NCI-H1105 treated with DMSO at 0.1 percent for 48 hours (cell line): Measurements from ENCODE around the gene SIRT2.
"Not testable (repeated sequence)": the region's sequence is repeated elsewhere in the genome, so short reads cannot be mapped to it uniquely, and the experiment has no call there.

Experiments used
- DNase-seq: peaks from one replicate; lab custom pipeline; 2025; lab: John Stamatoyannopoulos, UW

Gene SIRT2

DNA sequence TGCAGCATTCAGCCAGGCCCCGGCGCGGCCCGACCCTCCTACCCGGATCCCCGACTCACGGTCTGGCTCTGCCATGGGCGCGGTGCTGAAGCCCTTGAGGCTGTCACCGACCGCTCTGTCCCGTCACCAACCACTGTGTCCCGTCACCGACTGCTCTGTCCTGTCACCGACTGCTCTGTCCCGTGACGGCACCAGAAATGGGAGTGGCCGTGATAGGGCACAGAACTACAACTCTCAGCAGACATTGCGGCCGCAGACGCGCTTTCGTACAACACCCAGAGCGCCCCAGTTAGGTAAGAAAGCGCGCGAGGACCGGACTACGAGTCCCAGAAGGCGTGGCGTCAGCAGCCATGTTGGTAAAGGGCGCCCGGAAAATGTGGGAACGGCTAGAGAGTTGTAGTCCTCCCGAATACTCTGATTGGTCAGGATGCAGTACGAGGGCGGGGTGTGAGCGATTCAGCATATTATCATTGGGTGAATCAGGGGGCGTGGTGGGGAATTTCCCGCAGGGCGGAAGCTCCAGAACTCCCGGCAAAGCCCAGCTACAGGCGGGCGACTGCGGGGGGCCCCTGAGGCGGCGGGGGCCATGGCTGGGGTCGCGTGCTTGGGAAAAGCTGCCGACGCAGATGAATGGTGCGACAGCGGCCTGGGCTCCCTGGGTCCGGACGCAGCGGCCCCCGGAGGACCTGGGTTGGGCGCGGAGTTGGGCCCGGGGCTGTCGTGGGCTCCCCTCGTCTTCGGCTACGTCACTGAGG is at the start of gene SIRT2, which contains the start of gene NFKBIB:
Gene SIRT2 (minus strand): TSS at position 172 of the 755 bp plus-strand sequence. CDS start 97 bp downstream, at position 75.
Gene NFKBIB (plus strand): TSS at position 523 of the 755 bp plus-strand sequence. CDS start 64 bp downstream, at position 587.
- peak; percentile 99 for DNase-seq

DNA sequence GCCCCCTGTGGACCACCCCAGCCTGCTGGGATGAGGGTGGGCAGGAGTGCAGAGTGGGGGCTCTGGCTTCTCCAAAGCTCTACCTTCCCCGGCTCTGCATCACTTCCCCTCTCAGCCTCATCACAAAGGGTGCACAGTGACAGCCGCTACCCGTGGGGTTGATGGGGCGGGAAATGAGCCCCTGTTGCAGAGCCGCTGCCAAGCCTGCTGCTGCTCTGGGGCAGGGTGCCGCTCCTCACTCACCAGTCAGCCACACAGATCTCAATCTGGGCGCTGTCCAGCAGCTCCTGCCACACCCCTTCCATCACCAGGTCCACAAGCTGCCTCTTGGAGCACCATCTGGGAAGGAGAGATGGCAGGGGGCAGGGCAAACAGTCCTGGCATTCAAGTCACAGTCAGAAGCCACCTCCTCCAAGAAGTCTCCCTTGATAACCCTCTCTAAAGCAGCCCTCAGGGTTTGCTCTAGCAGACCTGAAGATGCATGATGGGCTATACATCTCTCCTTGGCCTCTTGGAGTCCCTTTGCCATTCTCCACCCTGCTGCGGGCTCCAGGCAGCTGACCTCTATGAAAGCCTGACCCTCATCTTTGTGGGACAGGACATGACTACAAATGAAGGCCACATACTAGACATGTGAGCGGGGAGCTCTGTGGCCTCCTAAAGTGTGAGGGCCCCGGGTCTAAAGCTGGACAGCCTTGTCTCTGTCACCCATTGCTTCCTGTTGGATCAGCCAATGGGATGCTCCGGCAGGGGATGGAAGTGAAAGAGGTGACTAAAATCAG is 47.0 kb upstream of the SIRT2 start:
- no peak for DNase-seq

DNA sequence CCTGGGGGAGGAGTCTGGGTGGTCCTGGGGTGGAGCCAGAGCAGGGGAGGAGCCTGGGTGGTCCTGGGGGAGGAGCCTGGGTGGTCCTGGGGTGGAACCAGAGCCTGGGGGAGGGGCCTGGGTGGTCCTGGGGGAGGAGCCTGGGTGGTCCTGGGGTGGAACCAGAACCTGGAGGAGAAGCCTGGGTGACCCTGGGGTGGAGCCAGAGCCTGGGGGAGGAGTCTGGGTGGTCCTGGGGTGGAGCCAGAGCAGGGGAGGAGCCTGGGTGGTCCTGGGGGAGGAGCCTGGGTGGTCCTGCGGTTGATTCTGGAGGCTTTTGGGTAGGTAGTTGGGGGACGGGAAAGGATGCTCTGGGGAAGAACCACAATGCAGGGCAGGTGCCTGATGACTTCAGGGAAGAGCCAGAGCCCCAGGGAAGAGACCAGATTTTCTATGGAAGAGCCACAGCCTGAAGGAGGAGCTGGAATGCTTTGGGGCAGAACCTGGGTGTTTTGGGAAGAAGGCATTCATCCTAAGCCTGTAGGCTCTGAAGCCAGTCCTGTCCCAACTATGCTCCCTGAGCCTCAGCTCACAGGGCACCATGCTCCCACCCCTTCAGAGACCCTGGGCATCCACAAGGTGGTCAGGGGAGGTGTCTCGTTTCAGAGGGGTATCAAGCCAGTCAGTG is 46.3 kb upstream of the SIRT2 start:
- DNase-seq = no peak

DNA sequence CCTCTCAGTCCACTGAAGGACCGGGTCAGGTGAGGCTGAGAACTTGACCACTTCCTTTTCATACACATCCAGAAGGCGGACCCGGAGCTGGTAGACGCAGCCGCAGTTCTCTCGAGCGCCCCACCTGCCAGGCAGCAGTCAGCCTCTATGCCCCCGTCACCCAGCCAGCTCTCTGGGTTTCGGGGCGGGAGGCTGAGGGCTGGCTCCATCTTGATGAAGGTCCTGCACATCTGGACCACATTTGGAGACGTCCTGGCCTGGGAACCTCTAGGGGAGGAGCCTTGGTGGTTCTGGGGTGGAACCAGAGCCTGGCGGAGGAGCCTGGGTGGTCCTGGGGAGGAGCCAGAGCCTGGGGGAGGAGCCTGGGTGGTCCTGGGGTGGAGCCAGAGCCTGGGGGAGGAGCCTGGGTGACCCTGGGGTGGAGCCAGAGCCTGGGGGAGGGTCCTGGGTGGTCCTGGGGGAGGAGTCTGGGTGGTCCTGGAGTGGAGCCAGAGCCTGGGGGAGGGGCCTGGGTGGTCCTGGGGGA is 45.6 kb upstream of the SIRT2 start:
- DNase-seq = peak; percentile 6

DNA sequence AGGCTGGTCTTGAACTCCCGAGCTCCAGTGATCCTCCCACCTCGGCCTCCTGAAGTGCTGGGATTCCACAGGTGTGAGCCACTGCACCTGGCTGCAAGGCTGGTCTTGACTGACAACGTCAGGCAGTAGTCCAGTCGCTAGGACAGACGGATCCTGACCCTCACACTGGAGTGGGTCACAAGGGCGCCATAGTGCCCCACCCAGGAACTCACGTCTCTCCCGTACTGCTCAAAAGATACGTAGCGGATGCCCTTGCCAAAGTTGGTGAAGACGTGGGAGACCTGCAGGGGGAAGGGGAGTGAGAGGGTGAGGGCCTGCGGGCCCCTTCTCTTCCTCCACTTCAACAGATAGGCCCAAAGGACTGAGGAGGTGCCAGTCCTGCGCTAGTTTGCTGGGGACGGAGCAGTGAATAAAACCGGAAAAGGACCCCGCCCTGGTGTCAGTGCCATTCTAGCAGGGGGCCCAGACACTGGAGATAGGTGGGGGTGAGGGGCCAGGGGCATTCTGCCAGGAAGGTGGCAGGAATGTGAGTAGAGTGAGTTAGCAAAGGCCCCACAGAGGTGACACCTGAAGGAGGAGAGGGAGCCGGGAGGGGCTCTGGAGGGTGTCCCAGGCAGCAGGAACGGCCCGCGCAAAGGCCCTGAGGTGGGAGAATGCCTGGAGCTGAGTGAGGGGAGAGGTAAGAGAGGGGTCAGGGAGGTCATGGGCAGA is 43.2 kb upstream of the SIRT2 start:
- DNase-seq = no peak

DNA sequence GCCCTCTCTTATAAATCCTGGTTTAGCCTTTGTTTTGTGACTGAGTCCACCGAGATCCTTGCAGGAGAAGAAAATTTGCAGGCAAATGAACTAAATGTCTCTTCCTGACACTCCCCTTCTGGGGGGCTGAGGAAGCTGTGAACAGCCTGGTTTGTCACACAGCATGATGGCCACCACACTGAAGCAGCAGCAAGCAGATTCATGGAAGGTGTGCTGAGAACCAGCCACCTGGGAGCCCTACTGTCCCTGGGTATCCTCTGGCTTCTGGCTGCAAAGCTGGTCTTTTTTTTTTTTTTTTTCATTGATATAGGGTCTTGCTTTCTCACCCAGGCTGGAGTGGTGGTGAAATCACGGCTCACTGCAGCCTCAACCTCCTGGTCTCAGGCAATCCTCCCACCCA is 42.6 kb upstream of the SIRT2 start:
- DNase-seq = no peak

DNA sequence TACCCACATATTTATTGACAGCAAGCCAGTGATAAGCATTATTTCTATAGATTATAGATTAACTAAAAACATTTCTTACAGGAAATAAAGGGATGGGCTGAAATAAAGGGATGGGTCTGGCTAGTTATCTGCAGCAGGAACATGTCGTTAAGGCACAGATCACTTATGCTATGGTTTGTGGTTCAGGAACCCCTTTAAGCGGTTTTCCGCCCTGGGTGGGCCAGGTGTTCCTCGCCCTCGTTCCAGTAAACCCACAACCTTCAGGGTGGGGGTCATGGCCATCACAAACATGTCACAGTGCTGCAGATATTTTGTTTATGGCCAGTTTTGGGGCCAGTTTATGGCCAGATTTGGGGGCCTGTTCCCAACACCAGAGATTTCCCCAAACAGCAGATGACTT is 42.0 kb upstream of the SIRT2 start:
- not testable (repeated sequence) for DNase-seq

DNA sequence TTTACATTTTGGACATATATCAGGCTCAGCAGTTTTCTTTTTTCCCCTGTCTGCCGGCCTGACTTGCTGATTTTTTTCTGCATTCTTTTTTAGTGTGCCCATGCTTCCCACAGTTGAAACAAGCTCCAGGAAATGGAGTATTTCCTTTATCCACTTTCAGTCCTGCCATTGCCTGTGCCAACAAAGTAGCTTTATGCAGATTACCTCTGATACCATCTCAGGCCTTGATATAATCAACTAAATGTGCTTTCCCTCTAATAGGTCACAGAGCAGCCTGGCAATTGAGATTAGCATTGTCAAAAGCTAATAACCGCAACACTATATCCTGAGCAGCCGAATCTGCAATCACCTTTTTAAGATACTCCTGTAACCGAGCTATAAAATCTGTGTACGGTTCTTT is 40.5 kb upstream of the SIRT2 start:
- DNase-seq = no peak

DNA sequence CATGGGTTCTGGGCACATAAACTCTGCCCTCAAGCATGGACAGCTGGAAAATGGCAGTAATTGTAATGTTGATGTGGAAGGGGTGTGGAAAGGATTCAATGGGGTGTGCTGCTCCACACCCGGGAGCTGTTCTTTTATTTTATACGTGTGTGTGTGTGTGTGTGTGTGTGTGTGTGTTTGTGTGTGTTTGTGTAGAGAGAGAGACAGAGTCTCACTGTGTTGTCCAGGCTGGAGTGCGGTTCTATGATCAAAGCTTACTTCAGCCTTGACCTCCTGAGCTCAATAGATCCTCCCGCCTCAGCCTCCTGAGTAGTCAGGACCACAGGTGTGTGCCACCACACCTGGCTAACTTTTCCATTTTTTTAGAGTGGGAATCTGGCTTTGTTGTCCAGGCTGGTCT is 34.1 kb upstream of the SIRT2 start:
- DNase-seq = no peak

DNA sequence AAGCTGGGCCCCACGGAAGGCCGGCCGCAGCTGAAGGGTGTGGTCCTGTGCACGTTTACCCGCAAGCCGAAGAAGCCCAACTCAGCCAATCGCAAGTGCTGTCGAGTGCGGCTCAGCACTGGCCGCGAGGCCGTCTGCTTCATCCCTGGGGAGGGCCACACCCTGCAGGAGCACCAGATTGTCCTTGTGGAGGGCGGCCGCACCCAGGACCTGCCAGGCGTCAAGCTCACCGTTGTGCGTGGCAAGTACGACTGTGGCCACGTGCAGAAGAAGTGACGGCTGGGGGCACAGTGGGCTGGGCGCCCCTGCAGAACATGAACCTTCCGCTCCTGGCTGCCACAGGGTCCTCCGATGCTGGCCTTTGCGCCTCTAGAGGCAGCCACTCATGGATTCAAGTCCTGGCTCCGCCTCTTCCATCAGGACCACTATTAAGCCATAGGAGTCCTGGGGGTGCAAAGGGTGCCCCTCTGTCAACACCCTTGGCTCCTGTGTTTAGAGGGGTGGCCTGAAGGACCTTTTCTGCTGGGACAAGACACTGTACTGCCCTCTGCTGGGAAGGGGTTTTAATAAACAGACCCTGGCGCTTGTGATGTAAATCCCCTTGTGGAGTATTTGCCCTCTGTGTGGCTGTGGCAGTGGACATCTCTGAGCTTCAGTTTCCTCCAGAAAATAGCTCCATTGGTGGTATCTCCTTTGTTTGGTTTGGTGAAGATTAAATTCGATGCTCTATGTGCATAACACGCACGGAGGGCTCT is 33.2 kb upstream of the SIRT2 start:
- DNase-seq = no peak

DNA sequence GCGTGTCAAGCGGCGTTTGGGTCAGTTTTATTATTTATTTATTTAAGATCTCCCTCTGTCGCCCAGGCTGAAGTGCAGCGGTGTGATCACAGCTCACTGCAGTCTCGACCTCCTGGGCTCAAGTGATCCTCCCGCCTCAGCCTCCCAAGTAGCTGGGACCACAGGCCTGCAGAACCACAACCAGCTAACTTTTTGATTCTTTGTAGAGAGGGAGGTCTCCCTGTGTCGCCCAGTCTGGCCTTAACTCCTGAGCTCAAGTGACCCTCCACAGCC is 32.0 kb upstream of the SIRT2 start:
- no peak for DNase-seq

DNA sequence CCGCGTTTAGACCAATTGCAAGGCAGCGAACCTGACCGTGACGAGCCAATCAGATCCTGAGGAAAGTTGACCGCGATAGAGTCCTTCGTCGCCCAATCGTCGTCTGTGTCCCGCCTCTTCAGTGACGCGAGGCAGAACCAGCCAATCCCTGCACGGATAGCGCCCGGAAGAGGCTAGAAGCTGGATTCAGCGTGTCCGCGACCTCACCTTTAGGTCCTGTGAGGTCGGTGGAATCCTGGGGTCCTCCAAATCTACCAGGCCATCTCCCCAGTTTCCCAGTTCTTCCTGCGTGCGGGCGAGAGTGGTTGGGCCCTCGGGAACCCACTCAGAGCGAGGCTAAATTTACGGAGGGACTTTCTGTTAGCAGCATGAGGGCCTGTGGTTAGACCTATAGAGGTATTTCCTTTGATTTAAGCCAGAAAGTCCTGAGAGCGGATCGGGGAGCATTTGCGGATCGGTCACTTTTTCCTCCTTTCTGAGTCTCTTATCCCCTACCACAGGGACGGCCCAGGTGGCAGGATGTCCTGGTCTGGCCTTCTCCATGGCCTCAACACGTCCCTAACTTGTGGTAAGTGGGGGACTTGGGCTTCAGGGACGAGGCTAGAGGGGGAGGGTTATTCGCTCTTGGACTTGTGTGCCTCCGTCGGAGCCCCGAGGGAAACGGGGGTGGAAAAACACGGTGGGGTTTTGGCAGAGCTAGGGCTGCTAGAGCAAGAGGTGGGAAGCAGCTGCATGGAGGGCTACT is 31.5 kb upstream of the SIRT2 start, which contains the start of gene MRPS12:
Gene MRPS12 (plus strand): TSS at position 169 of the 745 bp plus-strand sequence. CDS start 351 bp downstream, at position 520.
- DNase-seq = peak; percentile 99

DNA sequence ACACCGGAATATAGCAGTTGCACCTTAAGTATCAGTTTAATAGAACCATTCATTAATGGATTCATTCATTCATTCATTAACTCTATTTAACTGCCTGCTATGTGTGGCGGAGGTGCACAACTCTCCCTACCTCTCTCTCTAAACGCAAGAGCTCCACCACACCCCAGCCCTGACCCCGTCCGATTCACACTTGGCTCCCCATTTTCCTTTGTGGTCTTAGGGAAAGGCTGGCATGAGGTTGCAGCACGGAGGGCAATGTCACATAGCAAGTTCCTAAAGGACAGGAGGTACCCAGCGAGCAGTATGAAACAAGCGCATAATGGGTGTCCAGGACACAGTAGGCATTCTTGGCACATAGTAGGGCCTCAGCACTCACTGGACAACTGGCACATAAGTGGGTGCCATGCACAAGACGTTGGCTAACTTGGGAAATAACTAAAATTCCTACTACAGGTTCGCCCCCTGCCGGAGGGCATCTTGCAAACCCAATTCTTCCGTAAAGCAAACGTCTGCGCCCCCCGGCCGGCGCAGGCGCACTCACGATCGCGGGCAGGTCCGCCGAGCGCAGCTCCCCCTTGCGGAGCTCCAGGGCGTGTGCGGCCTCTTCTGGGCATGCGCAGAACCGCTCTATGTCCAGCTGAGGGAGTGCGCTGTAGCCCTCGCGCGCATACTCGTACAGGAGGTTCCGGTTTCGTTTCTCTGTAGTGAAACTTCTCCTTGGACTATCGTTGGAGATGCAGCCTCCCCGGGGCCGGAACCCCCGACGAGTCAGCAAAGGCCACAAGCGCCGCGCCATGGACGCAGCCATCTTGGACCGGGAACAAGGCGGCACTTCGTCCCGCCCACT is 30.7 kb upstream of the SIRT2 start, which contains the start of gene SARS2:
Gene SARS2 (minus strand): TSS at position 835 of the 847 bp plus-strand sequence. CDS start 27 bp downstream, at position 808.
- DNase-seq = peak; percentile 95

DNA sequence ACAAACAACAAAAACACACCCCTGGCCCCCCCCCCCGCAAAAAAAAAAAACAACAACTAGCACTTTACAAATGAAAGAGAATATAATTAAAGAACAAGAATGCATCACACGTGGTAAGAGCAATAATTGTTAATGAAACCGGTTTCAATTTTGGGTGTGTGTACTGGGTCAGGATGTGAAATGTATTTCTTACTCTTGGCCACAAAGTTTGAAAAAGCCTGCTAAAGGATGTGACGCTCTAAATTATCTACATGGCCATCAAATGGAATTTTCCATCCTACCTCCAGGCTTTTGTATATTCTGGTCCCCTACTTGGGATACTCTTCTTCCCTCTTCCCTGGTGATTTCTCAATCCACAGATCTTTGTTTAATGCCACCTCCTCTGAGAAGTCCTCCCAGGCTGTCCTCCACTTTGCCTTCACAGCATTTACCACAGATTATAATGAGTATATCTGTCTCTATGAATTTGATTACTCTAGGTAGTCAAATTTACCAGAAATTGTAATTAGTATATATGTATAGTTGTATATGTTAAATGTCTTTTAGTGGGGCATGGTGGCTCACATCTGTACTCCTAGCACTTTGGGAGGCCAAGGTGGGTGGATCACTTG is 29.1 kb upstream of the SIRT2 start:
- DNase-seq = no peak

DNA sequence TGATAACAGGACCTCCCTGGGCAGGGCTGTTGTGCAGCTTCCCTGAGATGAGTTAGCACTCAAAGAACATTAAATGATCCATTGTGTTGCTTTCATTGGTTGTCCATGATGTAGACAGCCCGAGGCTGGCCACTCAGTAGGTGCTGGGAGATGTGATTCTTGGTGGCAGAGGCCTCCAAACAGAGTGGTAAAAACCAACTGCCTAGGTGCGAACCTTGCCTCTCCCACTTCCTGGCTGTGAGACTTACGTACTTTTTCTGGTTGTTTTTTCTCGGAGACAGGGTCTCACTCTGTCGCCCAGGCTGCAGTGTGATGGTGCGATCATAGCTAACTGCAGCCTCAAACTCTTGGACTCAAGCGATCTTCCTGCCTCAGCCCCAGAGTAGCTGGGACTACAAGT is 25.0 kb upstream of the SIRT2 start:
- no peak for DNase-seq

DNA sequence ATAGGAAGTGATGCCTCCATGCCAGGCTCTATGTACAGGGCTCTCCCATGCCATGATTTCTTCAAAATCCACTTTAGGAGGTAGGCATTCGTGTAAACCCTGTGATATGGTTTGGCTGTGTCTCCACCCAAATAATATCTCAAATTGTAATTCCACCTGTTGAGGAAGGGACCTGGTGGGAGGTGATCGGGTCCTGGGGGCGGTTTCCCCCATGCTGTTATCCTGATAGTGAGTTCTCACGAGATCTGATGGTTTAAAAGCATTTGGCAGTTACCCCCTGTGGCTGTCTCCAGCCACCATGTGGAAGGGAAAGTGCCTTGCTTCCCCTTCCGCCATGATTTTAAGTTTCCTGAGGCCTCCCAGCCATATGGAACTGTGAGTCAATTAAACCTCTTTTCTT is 23.1 kb upstream of the SIRT2 start:
- DNase-seq = no peak

DNA sequence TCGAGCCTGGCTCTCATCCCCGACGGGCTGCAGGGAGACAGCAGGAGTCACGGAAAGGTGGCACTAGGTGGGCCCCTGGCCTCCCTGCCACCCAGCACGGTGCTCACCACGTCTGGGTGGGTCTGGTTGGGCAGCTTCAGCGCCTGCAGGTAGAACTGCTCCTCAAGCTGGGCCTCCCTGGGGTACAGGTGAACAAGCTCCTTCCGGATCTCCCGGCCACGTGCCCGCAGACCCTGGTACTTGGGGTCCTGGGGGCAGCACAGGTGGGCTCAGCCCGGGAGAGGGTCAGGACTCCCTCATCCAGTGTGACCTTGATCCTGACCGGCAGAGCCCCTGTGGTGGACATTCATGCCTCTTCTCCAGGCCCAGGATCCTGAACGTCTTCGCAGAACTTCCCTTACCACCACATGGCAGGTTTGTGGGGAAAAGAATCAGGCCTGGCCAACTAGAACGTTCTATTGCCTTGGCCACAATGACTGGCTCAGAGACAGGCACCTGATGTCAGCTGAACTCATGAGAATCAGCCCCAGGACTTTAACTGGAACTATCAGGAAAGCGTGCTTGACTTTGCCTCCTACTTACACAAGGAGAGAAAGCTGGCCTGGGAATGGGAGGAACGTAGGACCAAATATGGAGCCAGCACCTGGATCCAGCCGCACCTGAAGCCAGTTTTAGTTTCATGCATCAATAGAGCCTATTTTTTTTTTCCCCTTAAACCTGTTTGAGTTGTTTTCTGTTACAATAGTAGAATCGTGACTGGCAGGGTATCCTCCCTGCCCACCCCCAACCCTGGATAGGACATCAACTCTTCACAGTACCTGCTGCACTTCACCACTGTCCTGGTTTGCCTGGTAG is 22.2 kb upstream of the SIRT2 start:
- DNase-seq = no peak
